Measurements from ENCODE around the gene ZNF766.
A peak's percentile ranks its signal among the peaks of the same experiment; 100 is the strongest.
"Not testable (repeated sequence)": the region's sequence is repeated elsewhere in the genome, so short reads cannot be mapped to it uniquely, and the experiment has no call there.

Gene ZNF766

DNA sequence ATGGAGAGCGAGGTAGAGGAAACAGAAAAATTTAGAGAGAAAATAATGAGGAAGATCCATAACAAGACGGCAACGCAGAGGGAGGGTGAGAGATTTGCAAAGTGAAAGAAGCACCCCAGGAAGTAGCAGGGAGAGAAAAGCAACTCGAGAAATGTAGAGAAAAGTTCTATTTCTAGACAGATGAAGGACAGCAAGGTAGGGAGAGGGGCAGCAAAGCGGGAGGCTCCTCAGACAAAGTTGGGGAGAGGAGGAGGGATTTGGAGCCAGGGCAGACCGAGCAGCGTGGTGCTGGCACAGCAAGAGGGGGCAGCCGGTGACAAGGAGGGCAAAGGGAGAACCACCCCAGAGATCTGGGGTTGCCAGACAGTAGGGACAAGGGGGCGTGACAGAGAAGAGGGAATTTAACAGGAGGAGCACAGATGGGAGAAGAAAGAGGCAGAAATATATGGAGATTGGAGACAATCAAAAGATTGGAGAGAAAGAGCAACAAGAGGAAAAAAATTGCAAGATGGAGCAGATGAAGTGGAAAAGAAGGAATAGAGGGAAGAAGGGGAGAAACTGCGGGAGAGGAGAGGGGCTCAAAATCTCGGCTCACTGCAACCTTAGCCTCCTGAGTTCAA is 989 bp downstream of the ZNF766 start:
- in situ Hi-C loops (cut with MboI; ENCODE audit: low pct_unique_long_range_greater_than_20kb, low sequenced_read_pairs), result no loop called here
- peak; percentile 37 for DNase-seq

DNA sequence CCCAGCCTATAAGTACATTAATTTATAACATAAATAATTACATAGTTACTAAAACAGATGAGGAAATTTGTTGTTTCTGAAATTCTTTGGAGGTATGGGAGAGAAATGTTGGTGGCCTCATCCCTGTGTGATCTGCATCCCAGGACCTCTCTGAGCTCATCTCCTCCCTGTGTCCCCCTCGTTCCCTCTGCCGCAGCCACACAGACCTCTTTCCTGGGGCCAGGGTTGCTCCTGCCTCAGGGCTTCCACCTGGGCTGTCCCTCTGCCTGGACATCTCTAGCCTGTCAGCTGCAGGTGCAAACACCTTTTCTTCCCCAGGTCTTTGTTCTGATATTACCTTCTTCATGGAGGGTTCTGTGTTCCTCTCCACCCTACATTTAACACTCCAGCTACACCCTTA is 3.9 kb downstream of the ZNF766 start:
- in situ Hi-C loops (cut with MboI; ENCODE audit: low pct_unique_long_range_greater_than_20kb, low sequenced_read_pairs), result no loop called here

DNA sequence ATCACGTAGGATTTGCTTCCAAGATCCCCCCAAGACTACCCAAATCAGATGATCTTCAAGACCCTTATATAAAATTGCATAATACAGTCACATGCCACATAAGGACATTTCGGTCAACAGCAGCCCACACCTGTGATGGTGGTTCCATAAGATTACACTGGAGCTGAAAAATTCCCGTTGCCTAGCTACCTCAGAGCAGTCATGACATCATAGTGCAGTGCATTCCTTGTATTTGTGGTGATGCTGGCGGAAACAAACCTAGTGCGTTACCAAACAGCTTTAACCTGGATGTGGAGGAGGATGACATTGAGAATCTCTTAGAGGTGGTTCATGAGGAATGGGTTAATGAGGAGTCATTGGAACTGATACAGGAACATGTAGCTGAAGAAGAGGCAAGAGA is 4.8 kb downstream of the ZNF766 start:
- in situ Hi-C loops (cut with MboI; ENCODE audit: low pct_unique_long_range_greater_than_20kb, low sequenced_read_pairs), result no loop called here
- no peak for DNase-seq

More for the DNA sequence above, 3.9 kb downstream of the ZNF766 start:
- DNase-seq, result no peak

- DNase-seq, result no peak
- in situ Hi-C loops (cut with MboI; ENCODE audit: low pct_unique_long_range_greater_than_20kb, low sequenced_read_pairs), result no loop called here
Measured at GRCh38 chr19:52275988-52276387, 6.6 kb downstream of the ZNF766 start.

GRCh38 chr19:52277471-52277870 is 8.1 kb downstream of the ZNF766 start:
- no peak for DNase-seq
- in situ Hi-C loops (cut with MboI; ENCODE audit: low pct_unique_long_range_greater_than_20kb, low sequenced_read_pairs), result no loop called here

DNA sequence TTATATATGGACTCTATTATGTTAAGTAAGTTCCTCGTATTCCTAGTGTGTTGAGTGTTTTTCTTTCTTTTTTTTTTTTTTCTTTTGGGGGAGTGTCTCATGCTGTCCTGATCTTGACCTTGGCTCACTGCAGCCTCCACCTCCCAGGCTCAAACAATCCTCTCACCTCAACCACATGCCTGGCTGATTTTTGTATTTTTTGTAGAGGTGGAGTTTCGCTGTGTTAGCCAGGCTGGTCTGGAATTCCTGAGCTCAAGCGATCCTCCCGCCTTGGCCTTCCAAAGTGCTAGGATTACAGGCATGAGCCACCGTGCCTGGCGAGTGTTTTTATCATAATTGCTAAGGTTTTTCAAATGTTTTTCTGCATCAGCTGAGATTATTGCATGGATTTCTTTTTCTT is 16.9 kb downstream of the ZNF766 start:
- in situ Hi-C loops (cut with MboI; ENCODE audit: low pct_unique_long_range_greater_than_20kb, low sequenced_read_pairs), result no loop called here
- DNase-seq, result no peak

DNA sequence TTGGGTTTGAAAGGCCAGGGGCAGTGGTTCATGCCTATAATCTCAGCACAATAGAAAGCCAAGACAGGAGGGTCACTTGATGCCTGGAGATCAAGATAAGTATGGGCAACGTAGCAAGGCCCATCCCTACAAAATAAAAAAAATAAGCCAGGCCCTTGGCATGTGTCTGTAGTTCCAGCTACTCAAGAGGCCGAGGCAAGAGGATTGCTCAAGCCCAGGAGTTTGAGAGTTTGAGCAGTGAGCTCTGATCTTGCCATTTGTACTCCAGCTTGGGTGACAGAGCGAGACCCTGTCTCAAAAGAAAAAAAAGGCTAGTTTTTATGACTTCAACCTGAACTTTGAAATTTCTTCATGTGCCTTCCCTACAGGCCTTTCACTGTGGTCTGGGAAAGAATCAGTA is 22.4 kb downstream of the ZNF766 start:
- DNase-seq, result no peak
- in situ Hi-C loops (cut with MboI; ENCODE audit: low pct_unique_long_range_greater_than_20kb, low sequenced_read_pairs), result no loop called here

DNA sequence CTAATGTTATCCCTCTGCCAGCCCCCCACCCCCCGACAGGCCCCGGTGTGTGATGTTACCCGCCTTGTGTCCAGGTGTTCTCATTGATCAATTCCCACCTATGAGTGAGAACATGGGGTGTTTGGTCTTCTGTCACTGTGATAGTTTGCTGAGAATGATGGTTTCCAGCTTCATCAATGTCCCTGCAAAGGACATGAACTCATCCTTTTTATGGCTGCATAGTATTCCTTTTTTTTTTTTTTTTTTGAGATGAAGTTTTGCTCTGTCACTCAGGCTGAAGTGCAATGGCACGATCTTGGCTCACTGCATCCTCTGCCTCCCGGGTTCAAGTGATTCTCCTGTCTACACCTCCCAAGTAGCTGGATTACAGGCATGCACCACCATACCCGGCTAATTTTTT is 23.6 kb downstream of the ZNF766 start:
- in situ Hi-C loops (cut with MboI; ENCODE audit: low pct_unique_long_range_greater_than_20kb, low sequenced_read_pairs); DNase-seq: not testable (repeated sequence)

DNA sequence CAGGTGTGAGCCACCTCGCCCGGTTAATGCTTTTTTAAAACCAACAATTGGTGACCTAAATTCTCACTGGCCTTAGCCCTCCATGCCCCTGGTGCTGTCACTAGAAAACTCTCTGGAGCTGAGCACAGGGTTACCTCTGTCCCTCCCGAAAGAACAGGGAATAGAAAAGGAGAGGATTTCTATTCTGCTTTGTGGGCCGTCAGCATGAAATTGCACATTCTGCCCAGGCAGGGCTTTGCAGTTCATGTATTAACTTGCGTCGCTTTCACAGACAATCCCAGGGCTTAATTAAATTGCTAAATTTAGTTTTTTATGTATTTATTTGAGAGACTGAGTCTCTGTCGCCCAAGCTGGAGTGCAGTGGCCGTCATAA is 27.0 kb downstream of the ZNF766 start:
- no peak for DNase-seq
- in situ Hi-C loops (cut with MboI; ENCODE audit: low pct_unique_long_range_greater_than_20kb, low sequenced_read_pairs), result no loop called here

DNA sequence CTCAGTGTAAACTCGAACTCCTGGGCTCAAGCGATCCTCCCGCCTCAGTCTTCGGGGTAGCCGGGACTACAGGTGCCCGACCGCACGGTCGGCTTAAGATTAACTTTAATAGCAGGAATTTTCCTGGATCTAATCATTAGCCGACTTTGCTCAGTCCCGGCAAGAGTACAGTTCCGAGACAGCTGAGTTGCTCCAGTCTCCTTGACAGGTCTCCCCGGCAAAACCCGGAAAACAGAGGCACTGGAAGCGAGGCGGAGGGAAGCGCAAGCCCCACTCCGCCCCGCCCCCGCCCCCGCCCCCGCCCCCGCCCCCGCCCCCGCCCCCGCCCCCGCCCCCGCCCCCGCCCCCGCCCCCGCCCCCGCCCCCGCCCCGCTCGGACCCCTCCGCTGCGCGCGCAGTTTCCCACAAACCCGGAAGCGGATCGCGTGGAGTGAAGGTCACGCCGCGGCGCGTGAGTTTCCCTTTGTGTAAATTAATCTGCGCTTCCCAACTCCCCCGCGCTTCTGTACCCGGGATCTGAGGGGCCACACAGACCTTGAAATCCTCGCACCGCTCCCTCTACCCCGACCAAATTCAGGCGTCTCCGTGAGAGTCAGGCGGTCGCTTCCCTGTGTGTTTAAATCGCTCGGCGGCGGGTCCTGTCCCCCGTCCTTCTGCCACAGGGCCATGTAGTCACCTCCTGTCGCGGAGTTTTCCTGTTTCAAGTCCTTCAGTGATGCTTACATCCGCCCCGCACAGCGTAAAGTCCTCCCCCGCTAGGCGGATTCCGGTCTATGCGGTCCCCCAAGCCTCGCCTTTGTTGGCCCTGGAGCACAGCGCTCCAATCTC is 27.6 kb downstream of the ZNF766 start, which contains the start of gene ZNF480:
Gene ZNF480, plus strand, starts transcription at position 397 of the 828 bp plus-strand sequence. CDS start 3,244 bp downstream, outside the sequence.
- in situ Hi-C loops (cut with MboI; ENCODE audit: low pct_unique_long_range_greater_than_20kb, low sequenced_read_pairs), result no loop called here
- DNase-seq, result peak; percentile 72

DNA sequence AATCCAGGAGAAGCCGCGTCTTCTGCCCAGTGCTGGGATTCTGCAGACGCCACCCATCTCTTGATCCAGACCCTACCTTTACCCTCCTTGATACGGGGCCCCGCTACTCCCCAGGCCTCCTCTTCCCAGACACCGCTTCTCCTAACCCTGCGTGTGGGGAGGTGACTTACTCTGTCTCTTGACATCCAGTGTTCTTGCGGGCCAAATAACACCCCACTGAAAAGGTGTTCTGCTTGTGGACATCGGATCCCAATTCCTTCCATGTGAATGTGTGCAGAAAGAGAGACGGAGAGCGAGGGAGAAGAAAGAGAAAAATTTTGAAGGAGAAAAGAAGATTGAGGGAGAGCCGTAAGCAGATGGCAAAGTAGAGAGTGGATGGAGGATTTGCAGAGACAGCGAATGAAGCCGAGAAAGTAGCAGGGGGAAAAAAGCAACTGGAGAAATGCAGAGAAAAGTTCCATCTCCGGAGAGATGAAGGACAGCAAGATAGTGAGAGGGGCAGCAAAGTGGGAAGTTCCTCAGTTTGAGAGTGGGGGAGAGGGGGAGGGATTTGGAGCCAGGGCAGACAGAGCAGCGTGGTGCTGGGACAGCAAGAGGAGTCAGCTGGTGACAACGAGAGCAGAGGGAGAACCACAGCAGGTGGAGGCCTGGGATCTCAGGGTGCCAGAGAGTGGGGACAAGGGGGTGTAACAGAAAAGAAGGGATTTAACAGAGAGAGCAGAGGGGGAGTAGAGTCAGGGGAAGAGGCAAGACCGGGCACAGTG is 28.4 kb downstream of the ZNF766 start:
- peak; percentile 34 for DNase-seq
- in situ Hi-C loops (cut with MboI; ENCODE audit: low pct_unique_long_range_greater_than_20kb, low sequenced_read_pairs), result no loop called here

- no peak for DNase-seq
- in situ Hi-C loops (cut with MboI; ENCODE audit: low pct_unique_long_range_greater_than_20kb, low sequenced_read_pairs), result no loop called here
Measured at GRCh38 chr19:52307275-52307674, 37.9 kb downstream of the ZNF766 start.

DNA sequence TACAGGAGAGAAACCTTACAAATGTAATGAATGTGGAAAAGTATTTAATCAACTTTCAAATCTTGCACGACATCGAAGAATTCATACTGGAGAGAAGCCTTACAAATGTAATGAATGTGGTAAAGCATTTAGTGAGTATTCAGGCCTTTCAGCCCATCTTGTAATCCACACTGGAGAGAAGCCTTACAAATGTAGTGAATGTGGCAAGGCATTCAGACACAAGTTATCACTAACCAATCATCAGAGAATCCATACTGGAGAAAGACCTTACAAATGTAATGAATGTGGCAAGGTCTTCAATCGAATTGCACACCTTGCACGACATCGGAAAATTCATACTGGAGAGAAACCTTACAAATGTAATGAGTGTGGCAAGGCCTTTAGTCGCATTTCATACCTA is 53.0 kb downstream of the ZNF766 start:
- in situ Hi-C loops (cut with MboI; ENCODE audit: low pct_unique_long_range_greater_than_20kb, low sequenced_read_pairs), result no loop called here

GRCh38 chr19:52331757-52332156 is 62.4 kb downstream of the ZNF766 start:
- in situ Hi-C loops (cut with MboI; ENCODE audit: low pct_unique_long_range_greater_than_20kb, low sequenced_read_pairs), result no loop called here
- DNase-seq, result no peak

More for the DNA sequence above, 53.0 kb downstream of the ZNF766 start:
- DNase-seq, result no peak

DNA sequence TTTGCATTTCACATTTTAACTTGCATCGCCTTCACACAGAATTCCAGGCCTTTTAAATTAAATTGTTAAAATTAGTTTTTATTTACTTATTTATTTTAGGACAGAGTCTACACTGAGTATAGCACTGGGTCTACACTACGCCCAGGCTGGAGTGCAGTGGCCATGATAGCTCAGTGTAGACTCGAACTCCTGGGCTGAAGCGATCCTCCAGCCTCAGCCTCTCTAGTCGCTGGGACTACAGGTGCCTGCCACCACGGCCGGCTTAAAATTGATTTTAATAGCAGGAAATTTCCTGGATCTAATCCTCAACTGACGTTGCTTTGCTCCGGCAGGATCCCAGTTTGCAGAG is 66.4 kb downstream of the ZNF766 start:
- in situ Hi-C loops (cut with MboI; ENCODE audit: low pct_unique_long_range_greater_than_20kb, low sequenced_read_pairs), result no loop called here
- DNase-seq, result no peak

DNA sequence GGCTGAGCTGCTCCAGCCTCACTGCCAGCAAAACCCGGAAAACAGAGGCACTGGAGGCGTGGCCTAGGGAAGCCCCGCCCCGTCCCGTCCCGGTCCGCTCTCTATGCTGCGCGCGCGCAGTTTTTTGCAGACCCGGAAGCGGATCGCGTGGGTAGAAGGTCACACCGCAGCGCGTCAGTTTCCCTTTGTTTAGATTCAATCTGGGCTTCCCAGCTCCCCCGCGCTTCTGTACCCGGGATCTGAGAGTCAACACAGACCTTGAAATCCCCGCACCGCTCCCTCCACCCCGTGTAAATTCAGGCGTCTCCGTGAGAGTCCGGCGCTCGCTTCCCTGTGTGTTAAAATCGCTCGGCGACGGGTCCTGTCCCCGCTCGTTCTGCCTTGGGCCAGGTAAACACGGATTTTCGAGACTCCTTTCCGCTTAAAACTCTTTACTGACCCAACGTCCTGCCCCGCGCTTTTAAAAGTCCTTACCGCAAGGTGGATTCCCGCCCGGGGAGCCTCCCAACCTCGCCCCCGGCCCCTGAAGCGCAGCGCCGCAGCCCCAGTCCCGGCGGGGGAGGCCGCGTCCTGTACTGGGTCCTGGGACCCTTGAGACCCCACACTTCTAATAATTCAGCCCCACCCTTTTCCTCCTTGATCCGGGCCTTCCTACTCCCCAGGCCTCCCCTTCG is 66.9 kb downstream of the ZNF766 start, which contains the start of gene ZNF610:
Gene ZNF610, plus strand, starts transcription at position 127 of the 674 bp plus-strand sequence. CDS start 12,930 bp downstream, outside the sequence.
- in situ Hi-C loops (cut with MboI; ENCODE audit: low pct_unique_long_range_greater_than_20kb, low sequenced_read_pairs), result no loop called here
- no peak for DNase-seq

DNA sequence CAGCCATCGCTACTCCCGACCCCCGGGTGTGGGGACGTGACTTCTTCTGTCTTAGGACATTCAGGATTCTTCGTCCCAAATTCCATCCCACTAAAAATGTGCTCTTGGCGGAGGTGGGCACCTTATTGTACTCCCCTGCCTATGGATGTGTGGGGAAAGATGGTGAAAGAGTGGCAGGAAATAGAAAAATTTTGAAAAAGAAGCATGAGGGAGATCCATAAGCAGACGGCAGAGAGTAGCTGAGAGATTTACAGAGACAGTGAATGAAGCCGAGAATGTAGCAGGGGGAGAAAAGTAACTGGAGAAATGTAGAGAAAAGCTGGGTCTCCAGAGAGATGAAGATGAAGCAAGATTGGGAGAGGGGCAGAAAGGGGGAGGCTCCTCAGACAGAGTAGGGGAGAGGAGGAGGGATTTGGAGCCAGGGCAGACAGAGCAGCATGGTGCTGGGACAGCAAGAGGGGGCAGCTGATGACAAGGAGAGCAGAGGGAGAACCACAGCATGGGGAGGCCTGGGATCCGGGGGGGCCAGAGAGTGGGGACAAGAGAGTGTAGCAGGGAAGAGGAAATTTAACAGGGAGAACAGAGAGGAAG is 67.5 kb downstream of the ZNF766 start:
- DNase-seq, result no peak
- in situ Hi-C loops (cut with MboI; ENCODE audit: low pct_unique_long_range_greater_than_20kb, low sequenced_read_pairs), result no loop called here

DNA sequence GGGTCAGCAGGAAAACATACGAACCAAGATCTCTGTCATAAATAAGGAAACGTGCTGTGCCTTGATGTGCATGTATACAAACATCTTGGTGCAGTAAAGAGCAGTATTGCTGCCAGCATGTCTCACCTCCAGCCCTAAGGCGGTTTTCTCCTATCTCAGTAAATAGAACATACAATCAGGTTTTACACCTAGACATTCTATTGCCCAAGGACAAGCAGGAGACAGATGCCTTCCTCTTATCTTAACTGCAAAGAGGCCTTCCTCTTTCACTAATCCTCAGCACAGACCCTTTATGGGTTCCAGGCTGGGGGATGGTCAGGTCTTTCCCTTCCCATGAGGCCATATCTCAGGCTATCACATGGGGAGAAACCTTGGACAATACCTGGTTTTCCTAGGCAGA is 69.6 kb downstream of the ZNF766 start:
- DNase-seq; in situ Hi-C loops (cut with MboI; ENCODE audit: low pct_unique_long_range_greater_than_20kb, low sequenced_read_pairs): not testable (repeated sequence)

- in situ Hi-C loops (cut with MboI; ENCODE audit: low pct_unique_long_range_greater_than_20kb, low sequenced_read_pairs), result no loop called here
- no peak for DNase-seq
Measured at GRCh38 chr19:52343548-52343947, 74.2 kb downstream of the ZNF766 start.

Measured in KBM-7 (cell line).